Stimulated activated CD4-positive, alpha-beta T cell treated with anti-CD3 and anti-CD28 coated beads, Interleukin-12 subunit alpha, Interleukin-12 subunit beta, amount 100 ng/mL, for 24 hours (primary cell): ENCODE measurements around the gene PHF14.

Source experiments
- DNase-seq, 2 experiments: peaks; one replicate each; pipeline ENCODE4 v3.0.0-alpha.2; 2020; ENCODE audit warnings: low read depth in 2 of 2

The PHF14 gene

GRCh38 chr7:11170863-11171568, 197.3 kb downstream of the PHF14 start:
- no peak for DNase-seq

GRCh38 chr7:11171569-11172192, 198.0 kb downstream of the PHF14 start:
- no peak for DNase-seq

GRCh38 chr7:11172835-11173234, 199.2 kb downstream of the PHF14 start:
- no peak for DNase-seq

- DNase-seq, result no peak
Observed at GRCh38 chr7:11175371-11175770, 201.7 kb downstream of the PHF14 start.

GRCh38 chr7:11175887-11176286, 202.2 kb downstream of the PHF14 start:
- DNase-seq, result no peak

- DNase-seq, result no peak
Observed at GRCh38 chr7:11176985-11177555, 203.4 kb downstream of the PHF14 start.

GRCh38 chr7:11177793-11178192, 204.1 kb downstream of the PHF14 start:
- no peak for DNase-seq

- DNase-seq, result no peak
Observed at GRCh38 chr7:11181590-11181989, 207.9 kb downstream of the PHF14 start.

- DNase-seq, result no peak
Observed at GRCh38 chr7:11182736-11183135, 209.1 kb downstream of the PHF14 start.

GRCh38 chr7:11185179-11185815, 211.6 kb downstream of the PHF14 start:
- no peak for DNase-seq

GRCh38 chr7:11188529-11189310, 215.0 kb downstream of the PHF14 start:
- DNase-seq, result no peak

- no peak for DNase-seq
Observed at GRCh38 chr7:11191081-11191480, 217.4 kb downstream of the PHF14 start.

- no peak for DNase-seq
Observed at GRCh38 chr7:11191574-11192220, 218.0 kb downstream of the PHF14 start.

- no peak for DNase-seq
Observed at GRCh38 chr7:11192506-11192905, 218.8 kb downstream of the PHF14 start.

GRCh38 chr7:11193131-11193867, 219.6 kb downstream of the PHF14 start:
- DNase-seq, result no peak

GRCh38 chr7:11193888-11194287, 220.2 kb downstream of the PHF14 start:
- DNase-seq, result no peak

- DNase-seq, result no peak
Observed at GRCh38 chr7:11194492-11194891, 220.8 kb downstream of the PHF14 start.

GRCh38 chr7:11195502-11195901, 221.8 kb downstream of the PHF14 start:
- DNase-seq, result no peak

GRCh38 chr7:11196143-11196542, 222.5 kb downstream of the PHF14 start:
- no peak for DNase-seq

- no peak for DNase-seq
Observed at GRCh38 chr7:11203224-11203623, 229.6 kb downstream of the PHF14 start.

GRCh38 chr7:11203683-11204082, 230.0 kb downstream of the PHF14 start:
- DNase-seq, result no peak
